DOHH2 (cell line): Measurements from ENCODE around the gene AKAP13.

Source experiments
- EZH2phosphoT487 ChIP-seq: fragments of 200-600 bp; sonication (generic); IDR thresholded peaks from 2 replicates; pipeline ENCODE4 v1.6.1; 2017; ENCODE audit warnings: borderline replicate concordance, mild to moderate bottlenecking, antibody characterized with exemption, low read length, moderate library complexity, mixed read lengths
- TF ChIP-seq, protein P1 (sequence below): fragments of 200-600 bp; sonication (generic); IDR thresholded peaks from one replicate; pipeline ENCODE4 v1.5.1; 2014; ENCODE audit warnings: antibody characterized with exemption, mild to moderate bottlenecking, low read depth, low read length; ENCODE audit not compliant: poor library complexity, severe bottlenecking

DNA sequence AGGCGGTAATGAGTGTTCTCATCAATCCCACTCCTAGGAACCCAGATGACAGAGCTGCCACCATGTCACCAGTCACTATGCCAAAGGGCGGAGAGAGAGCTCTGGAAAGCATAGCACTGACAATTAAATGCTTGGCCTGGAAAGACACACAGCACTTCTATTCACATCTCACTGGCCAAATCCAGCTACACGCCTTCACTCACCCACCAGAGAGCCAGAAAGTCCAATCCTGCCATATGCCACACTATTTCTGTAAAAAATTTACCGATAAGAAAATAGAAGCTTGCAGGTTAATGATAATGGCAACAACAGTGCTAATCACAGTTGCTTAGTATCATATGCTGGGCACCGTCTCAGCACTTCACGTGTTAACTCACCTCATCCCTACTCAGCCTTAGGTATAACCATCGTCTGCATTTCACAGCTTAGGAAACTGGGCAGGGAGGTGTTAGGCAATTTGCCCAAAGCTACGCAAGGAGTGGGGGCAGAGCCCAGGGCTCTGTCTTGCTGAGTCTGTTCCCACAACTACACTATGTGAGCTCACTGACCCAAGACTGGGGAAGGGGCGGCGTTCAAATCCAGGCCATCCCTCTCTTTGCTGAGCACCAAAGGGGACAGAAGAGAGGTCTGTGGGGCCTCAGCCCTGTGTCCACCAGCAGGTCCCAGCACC is 397.8 kb downstream of the AKAP13 start:
- TF ChIP-seq, protein P1, sequence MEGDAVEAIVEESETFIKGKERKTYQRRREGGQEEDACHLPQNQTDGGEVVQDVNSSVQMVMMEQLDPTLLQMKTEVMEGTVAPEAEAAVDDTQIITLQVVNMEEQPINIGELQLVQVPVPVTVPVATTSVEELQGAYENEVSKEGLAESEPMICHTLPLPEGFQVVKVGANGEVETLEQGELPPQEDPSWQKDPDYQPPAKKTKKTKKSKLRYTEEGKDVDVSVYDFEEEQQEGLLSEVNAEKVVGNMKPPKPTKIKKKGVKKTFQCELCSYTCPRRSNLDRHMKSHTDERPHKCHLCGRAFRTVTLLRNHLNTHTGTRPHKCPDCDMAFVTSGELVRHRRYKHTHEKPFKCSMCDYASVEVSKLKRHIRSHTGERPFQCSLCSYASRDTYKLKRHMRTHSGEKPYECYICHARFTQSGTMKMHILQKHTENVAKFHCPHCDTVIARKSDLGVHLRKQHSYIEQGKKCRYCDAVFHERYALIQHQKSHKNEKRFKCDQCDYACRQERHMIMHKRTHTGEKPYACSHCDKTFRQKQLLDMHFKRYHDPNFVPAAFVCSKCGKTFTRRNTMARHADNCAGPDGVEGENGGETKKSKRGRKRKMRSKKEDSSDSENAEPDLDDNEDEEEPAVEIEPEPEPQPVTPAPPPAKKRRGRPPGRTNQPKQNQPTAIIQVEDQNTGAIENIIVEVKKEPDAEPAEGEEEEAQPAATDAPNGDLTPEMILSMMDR: no peak
- no peak for TF ChIP-seq EZH2phosphoT487
